Measurements from ENCODE around the gene NVL.

DNA sequence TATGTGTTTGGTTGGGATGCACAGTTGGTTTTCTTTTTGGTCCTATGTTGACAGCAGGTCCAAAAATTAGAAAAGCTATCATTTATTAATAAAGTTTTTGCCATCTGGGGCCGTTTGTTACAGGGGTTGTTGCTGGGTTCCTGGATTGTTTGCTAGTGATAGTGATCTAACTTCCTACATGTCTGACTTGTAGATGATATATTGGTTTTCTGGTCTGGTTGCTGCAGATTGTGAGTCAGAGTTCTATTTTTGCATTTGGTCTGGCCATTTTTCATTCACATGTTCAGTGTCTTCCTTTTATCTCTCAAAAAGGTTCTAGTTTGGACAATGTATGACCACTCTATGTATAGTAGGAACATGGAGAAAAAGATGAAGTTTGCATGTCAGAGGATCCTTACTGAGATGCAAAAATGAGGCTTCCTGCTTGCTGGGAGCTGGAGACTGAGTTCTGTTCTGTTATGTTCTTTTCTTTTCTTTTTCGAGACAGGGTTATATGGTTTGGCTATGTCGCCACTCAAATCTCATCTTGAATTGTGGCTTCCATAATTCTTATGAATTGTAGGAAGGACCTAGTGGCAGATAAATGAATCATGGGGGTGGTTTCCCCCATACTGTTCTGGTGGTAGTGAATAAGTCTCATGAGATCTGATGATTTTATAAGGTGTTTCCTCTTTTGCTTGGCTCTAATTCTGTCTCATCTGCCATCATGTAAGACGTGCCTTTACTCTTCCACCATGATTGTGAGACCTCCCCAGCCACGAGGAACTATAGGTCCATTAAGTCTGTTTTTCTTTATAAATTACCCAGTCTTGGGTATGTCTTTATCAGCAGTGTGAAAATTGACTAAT, 4.2 kb upstream of the NVL start:
- TF ChIP-seq EZH2 (IDR thresholded peaks at IDR 0.05; ENCODE audit: borderline replicate concordance, insufficient read depth, low read length, poor library complexity, severe bottlenecking) = no peak
- TF ChIP-seq, protein P1, sequence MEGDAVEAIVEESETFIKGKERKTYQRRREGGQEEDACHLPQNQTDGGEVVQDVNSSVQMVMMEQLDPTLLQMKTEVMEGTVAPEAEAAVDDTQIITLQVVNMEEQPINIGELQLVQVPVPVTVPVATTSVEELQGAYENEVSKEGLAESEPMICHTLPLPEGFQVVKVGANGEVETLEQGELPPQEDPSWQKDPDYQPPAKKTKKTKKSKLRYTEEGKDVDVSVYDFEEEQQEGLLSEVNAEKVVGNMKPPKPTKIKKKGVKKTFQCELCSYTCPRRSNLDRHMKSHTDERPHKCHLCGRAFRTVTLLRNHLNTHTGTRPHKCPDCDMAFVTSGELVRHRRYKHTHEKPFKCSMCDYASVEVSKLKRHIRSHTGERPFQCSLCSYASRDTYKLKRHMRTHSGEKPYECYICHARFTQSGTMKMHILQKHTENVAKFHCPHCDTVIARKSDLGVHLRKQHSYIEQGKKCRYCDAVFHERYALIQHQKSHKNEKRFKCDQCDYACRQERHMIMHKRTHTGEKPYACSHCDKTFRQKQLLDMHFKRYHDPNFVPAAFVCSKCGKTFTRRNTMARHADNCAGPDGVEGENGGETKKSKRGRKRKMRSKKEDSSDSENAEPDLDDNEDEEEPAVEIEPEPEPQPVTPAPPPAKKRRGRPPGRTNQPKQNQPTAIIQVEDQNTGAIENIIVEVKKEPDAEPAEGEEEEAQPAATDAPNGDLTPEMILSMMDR (IDR thresholded peaks at IDR 0.05; ENCODE audit: poor library complexity, severe bottlenecking) = no peak
- no peak for TF ChIP-seq POLR2AphosphoS5 (IDR thresholded peaks at IDR 0.05)
- TF ChIP-seq TAF1 (IDR thresholded peaks at IDR 0.05; ENCODE audit: low read depth) = no peak
- no peak for TF ChIP-seq MXI1 (conservative IDR thresholded peaks at IDR 0.05; ENCODE audit: poor library complexity, severe bottlenecking)
- TF ChIP-seq RAD21 (conservative IDR thresholded peaks at IDR 0.05) = no peak
- TF ChIP-seq, protein P2, sequence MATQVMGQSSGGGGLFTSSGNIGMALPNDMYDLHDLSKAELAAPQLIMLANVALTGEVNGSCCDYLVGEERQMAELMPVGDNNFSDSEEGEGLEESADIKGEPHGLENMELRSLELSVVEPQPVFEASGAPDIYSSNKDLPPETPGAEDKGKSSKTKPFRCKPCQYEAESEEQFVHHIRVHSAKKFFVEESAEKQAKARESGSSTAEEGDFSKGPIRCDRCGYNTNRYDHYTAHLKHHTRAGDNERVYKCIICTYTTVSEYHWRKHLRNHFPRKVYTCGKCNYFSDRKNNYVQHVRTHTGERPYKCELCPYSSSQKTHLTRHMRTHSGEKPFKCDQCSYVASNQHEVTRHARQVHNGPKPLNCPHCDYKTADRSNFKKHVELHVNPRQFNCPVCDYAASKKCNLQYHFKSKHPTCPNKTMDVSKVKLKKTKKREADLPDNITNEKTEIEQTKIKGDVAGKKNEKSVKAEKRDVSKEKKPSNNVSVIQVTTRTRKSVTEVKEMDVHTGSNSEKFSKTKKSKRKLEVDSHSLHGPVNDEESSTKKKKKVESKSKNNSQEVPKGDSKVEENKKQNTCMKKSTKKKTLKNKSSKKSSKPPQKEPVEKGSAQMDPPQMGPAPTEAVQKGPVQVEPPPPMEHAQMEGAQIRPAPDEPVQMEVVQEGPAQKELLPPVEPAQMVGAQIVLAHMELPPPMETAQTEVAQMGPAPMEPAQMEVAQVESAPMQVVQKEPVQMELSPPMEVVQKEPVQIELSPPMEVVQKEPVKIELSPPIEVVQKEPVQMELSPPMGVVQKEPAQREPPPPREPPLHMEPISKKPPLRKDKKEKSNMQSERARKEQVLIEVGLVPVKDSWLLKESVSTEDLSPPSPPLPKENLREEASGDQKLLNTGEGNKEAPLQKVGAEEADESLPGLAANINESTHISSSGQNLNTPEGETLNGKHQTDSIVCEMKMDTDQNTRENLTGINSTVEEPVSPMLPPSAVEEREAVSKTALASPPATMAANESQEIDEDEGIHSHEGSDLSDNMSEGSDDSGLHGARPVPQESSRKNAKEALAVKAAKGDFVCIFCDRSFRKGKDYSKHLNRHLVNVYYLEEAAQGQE (IDR thresholded peaks at IDR 0.05; ENCODE audit: borderline replicate concordance) = no peak
- TF ChIP-seq EP300 (conservative IDR thresholded peaks at IDR 0.05; ENCODE audit: poor library complexity, severe bottlenecking) = no peak
- no peak for TF ChIP-seq SMC3 (conservative IDR thresholded peaks at IDR 0.05; ENCODE audit: poor library complexity)

Data from neural cell (in vitro differentiated cells).